Dendritic cell treated with granulocyte-macrophage colony-stimulating factor and Interleukin-4, amounts not matched to agents 40 ng/mL and 50 ng/mL, for 4 days (primary cell): Measurements from ENCODE around the gene TSPEAR.
"Not testable (repeated sequence)": the region's sequence is repeated elsewhere in the genome, so short reads cannot be mapped to it uniquely, and the experiment has no call there.

Source experiments
- H3K27ac Mint-ChIP-seq: one replicate; pipeline ENCODE4 v1.8.0; 2022; ENCODE audit warnings: mild to moderate bottlenecking, mixed read lengths
- H3K27me3 Mint-ChIP-seq: one replicate; pipeline ENCODE4 v1.8.0; 2022; ENCODE audit warnings: mild to moderate bottlenecking, mixed read lengths
- H3K36me3 Mint-ChIP-seq: one replicate; pipeline ENCODE4 v1.8.0; 2022; ENCODE audit warnings: low read depth, mixed read lengths
- H3K4me1 Mint-ChIP-seq: one replicate; pipeline ENCODE4 v1.8.0; 2022; ENCODE audit warnings: low read depth, mixed read lengths
- H3K4me3 Mint-ChIP-seq: one replicate; pipeline ENCODE4 v1.8.0; 2022; ENCODE audit warnings: mild to moderate bottlenecking, moderate library complexity, mixed read lengths
- H3K9me3 Mint-ChIP-seq: one replicate; pipeline ENCODE4 v1.8.0; 2022; ENCODE audit warnings: mixed read lengths
- intact Hi-C: fragments of 100-400 bp; cut with micrococcal nuclease; formaldehyde crosslinking; loops from one replicate; pipeline ENCODE4 v1.15.0; 2022

TSPEAR gene

DNA sequence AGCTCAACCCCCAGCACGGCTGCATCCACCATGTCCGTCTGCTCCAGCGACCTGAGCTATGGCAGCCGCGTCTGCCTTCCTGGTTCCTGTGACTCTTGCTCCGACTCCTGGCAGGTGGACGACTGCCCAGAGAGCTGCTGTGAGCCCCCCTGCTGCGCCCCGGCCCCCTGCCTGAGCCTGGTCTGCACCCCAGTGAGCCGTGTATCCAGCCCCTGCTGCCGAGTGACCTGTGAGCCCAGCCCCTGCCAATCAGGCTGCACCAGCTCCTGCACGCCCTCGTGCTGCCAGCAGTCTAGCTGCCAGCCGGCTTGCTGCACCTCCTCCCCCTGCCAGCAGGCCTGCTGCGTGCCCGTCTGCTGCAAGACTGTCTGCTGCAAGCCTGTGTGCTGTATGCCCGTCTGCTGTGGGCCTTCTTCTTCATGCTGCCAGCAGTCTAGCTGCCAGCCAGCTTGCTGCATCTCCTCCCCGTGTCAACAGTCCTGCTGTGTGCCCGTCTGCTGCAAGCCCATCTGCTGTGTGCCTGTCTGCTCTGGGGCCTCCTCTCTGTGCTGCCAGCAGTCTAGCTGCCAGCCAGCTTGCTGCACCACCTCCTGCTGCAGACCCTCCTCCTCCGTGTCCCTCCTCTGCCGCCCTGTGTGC lies 14.1 kb downstream of the TSPEAR start, which contains the start of gene KRTAP10-12:
Gene KRTAP10-12, plus strand, starts transcription at position 1 of the 639 bp plus-strand sequence. Its CDS starts 30 bp downstream, at position 31.
- peaks cover 18% of the 10 kb centered on the region for H3K9me3 Mint-ChIP-seq
- H3K27ac Mint-ChIP-seq, H3K36me3 Mint-ChIP-seq, H3K4me3 Mint-ChIP-seq, intact Hi-C loops, H3K4me1 Mint-ChIP-seq: not testable (repeated sequence)
- H3K27me3 Mint-ChIP-seq = peaks cover 69% of the 10 kb centered on the region

DNA sequence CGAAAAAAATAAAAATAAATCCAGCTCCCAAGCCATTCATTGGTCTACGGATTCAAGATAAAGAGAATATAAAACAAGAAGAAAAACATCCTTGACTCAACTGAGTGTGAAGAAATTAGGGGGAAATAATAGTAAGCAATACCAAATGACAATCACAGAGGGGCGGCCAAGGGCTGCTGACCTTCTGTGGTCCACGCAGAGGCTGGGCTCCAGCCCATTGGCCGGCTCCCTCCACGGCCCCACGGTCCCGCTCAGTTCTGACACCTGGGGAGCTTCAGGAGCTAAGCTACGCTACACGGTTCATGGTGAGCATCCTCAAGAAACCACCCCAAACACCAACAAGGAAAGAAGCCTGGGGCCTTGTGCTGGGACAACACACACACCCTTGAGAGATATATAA lies 14.8 kb downstream of the TSPEAR start:
- Mint-ChIP-seq H3K27me3 (peaks cover 64% of the 10 kb centered on the region), H3K27ac (no peak overlapping the region), H3K4me1 (no peaks in the 10 kb centered on the region), H3K9me3 (peaks cover 18% of the 10 kb centered on the region), H3K4me3 (no peak overlapping the region), H3K36me3 (no peaks in the 10 kb centered on the region)
- intact Hi-C loops = no loop called here

DNA sequence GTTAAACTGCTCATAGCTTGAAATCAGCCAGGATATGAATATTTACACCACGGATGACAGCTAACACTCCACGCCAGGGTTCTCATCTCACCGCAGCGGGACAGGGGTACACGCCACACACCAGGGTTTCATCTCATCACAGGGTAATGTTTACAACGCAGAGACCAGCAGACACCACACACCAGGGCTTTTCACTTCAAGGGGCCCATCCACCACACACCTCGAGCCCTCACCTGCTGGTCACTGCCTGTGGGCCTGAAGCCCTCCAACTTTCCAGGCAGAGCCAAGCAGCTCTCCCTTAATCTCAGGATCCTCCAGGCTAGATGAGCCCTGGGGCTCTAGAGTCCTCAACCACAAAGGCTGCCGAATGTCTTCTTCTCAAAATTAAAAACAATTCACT lies 15.7 kb downstream of the TSPEAR start:
- Mint-ChIP-seq H3K4me3 (no peak overlapping the region), H3K27me3 (peaks cover 57% of the 10 kb centered on the region), H3K27ac (no peak overlapping the region), H3K9me3 (peaks cover 18% of the 10 kb centered on the region), H3K4me1 (no peaks in the 10 kb centered on the region), H3K36me3 (no peaks in the 10 kb centered on the region)
- intact Hi-C loops = no loop called here

DNA sequence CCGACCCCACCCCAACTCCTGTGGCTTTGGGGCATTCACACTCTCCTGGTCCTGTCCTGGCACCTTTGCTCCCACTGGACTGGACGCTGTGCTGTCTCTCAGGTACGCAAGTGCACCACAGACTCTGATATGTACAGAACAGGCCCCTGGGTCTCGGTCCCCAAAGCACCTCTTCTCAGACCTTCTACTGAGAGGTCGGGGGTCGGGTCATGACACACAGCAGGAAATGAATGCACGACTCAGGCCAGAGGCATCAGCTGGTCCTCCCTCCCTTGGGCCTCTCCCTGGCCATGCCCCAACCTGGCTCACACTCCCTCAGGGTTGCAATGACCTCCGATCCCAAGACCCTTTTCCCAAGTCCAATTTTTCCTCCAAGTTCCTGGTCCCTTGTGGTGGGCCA lies 16.2 kb downstream of the TSPEAR start:
- Mint-ChIP-seq H3K4me1 (no peaks in the 10 kb centered on the region), H3K4me3 (no peak overlapping the region), H3K36me3 (no peaks in the 10 kb centered on the region), H3K27me3 (peaks cover 56% of the 10 kb centered on the region), H3K27ac (no peak overlapping the region), H3K9me3 (peaks cover 18% of the 10 kb centered on the region)
- intact Hi-C loops = no loop called here

DNA sequence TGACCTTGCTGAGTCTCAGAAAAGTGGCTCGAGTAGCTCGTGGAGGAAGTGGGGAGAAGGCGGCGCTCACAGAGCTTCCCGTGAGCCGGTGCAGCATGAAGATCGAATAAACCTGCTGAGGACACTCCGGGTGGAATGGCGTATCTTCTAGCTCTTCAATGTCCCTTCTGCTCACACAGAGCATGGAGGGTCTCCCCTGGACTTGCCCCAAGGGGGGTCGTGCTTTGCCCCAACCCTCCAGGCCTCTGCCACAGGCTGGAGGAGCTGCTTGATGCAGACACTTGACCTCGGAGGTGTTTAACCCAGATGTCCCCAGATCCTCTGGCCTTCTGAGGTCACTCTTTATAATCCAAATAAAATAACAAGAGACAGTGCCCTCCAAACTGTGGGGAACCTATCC lies 16.6 kb downstream of the TSPEAR start:
- intact Hi-C loops = no loop called here
- Mint-ChIP-seq H3K27me3 (peaks cover 56% of the 10 kb centered on the region), H3K4me3 (no peak overlapping the region), H3K9me3 (peaks cover 18% of the 10 kb centered on the region), H3K36me3 (no peaks in the 10 kb centered on the region), H3K4me1 (no peaks in the 10 kb centered on the region), H3K27ac (no peak overlapping the region)

DNA sequence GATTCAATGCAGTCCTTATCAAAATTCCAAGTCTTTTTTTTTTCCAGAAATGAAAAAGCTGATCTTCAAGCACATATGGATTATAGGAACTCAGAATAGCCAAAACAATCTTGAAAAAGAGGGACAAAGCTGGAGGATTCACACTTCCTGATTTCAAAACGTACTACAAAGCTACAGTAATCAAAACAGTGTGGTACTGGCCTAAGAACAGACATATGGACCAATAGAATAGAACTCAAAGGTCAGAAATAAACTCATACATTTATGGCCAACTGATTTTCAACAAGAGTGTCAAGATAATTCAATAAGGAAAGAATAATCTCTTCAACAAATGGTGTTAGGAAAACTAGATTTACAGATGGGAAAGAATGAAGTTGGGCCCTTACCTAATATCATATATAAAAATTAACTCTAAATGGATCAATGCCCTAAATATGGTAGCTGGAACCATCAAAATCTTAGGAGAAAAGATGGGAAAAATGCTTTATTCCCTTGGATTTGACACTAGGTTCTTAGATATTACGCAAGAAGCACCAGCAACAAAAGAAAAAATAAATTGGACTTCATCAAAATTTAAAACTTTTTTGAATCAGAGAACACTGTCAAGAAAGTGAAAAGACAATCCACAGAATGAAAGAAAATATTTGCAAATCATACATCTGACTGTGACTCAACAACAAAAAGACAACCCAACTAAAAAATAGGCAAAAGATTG lies 18.4 kb downstream of the TSPEAR start:
- peaks cover 42% of the 10 kb centered on the region for H3K27me3 Mint-ChIP-seq
- no peaks in the 10 kb centered on the region for H3K36me3 Mint-ChIP-seq
- no peak overlapping the region for H3K4me3 Mint-ChIP-seq
- H3K27ac Mint-ChIP-seq = no peak overlapping the region
- intact Hi-C loops = no loop called here
- no peaks in the 10 kb centered on the region for H3K4me1 Mint-ChIP-seq
- peaks cover 18% of the 10 kb centered on the region for H3K9me3 Mint-ChIP-seq

DNA sequence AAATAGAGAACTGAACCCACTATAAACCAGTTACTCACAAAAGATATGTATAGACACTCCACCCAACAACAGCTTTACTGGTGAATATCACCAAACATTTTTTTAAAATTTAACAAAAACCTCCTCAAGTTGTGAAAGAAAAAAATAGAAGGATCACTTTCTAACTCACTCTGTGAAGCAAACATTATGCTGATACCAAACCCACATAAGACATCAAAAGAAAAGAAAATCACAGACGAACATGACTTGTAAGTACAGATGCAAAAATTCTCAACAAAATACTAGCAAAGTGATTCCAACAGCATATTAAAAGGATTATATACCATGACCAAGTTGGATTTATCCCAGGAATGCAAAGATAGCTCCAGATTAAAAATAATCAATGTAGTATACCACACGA lies 19.7 kb downstream of the TSPEAR start:
- no peak overlapping the region for H3K4me3 Mint-ChIP-seq
- H3K9me3 Mint-ChIP-seq = peaks cover 18% of the 10 kb centered on the region
- intact Hi-C loops = no loop called here
- H3K27me3 Mint-ChIP-seq = peaks cover 37% of the 10 kb centered on the region
- H3K4me1 Mint-ChIP-seq = no peaks in the 10 kb centered on the region
- H3K36me3 Mint-ChIP-seq = no peaks in the 10 kb centered on the region
- H3K27ac Mint-ChIP-seq = no peak overlapping the region

DNA sequence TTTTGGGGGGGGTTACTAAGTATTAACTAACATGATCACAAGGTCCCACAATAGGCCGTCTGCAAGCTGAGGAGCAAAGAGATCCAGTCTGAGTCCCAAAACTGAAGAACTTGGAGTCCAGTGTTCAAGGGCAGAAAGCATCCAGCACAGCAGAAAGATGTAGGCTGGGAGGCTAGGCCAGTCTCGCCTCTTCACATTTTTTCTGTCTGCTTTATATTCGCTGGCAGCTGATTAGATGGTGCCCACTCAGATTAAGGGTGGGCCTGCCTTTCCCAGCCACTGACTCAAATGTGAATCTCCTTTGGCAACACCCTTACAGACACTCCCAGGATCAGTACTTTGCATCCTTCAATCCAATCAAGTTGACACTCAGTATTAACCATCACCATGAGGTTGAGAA lies 21.6 kb downstream of the TSPEAR start:
- intact Hi-C loops, H3K36me3 Mint-ChIP-seq, H3K4me3 Mint-ChIP-seq, H3K27ac Mint-ChIP-seq, H3K4me1 Mint-ChIP-seq: not testable (repeated sequence)
- Mint-ChIP-seq H3K27me3 (peaks cover 25% of the 10 kb centered on the region), H3K9me3 (peaks cover 18% of the 10 kb centered on the region)

DNA sequence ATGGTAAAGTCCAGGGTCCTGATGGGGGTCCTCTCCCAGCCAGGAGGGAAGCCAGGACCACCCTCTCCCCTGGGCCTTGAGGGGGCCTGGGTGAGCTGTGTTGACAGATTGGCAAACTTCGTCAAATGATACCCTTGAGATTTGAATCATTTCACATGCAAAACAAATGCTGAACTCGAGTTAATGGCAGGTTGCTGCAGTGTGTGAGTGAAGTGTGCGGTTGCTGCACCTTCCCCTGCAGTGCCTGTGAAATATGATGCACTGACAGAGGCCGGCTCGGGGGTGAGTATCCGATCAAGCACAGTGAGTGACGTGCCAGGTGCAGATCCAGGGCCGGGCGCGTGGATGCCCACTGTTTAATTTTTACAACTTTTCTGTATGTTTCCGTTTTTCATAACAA lies 23.7 kb downstream of the TSPEAR start:
- H3K4me1 Mint-ChIP-seq = no peaks in the 10 kb centered on the region
- H3K36me3 Mint-ChIP-seq = no peaks in the 10 kb centered on the region
- H3K4me3 Mint-ChIP-seq = no peak overlapping the region
- H3K9me3 Mint-ChIP-seq = peaks cover 3% of the 10 kb centered on the region
- no peak overlapping the region for H3K27ac Mint-ChIP-seq
- H3K27me3 Mint-ChIP-seq = peaks cover 22% of the 10 kb centered on the region
- intact Hi-C loops = no loop called here

DNA sequence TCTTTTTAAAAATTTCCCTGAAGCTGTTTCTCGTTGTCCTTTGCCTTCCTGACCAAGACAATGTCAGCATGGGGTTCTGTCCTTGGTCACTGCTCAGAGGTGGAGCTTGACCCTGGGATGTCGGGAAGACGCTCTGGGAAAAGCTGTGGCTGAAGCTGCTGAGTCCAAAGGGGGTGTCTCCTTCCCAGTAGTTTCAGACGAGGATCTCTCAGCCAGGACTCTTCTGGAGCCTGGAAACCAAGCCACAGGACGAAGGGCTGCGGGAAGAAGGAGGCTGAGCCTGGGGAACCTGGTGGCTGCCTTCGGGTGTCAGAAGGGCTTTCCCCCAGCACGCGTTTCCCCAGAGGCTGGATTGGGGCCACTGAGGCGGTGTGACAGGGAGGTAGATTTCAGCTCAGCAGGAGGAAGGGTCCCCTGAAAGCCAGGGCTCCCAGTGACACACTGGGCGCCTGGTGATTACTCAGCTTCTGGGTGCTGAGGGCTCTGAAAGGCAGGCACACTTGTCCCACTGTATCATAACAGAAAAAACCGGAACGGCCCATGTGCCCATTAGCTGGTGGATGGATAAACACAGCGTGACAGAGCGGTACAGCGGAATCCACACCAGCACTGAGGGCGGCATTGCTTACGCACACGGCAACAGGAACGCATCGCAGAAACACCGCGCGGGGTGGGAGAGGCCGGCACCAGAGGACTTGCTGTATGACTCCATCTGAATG lies 24.4 kb downstream of the TSPEAR start:
- Mint-ChIP-seq H3K27me3 (peaks cover 23% of the 10 kb centered on the region), H3K4me1 (no peaks in the 10 kb centered on the region), H3K27ac (no peak overlapping the region), H3K36me3 (no peaks in the 10 kb centered on the region), H3K9me3 (no peaks in the 10 kb centered on the region), H3K4me3 (no peak overlapping the region)
- intact Hi-C loops = no loop called here

DNA sequence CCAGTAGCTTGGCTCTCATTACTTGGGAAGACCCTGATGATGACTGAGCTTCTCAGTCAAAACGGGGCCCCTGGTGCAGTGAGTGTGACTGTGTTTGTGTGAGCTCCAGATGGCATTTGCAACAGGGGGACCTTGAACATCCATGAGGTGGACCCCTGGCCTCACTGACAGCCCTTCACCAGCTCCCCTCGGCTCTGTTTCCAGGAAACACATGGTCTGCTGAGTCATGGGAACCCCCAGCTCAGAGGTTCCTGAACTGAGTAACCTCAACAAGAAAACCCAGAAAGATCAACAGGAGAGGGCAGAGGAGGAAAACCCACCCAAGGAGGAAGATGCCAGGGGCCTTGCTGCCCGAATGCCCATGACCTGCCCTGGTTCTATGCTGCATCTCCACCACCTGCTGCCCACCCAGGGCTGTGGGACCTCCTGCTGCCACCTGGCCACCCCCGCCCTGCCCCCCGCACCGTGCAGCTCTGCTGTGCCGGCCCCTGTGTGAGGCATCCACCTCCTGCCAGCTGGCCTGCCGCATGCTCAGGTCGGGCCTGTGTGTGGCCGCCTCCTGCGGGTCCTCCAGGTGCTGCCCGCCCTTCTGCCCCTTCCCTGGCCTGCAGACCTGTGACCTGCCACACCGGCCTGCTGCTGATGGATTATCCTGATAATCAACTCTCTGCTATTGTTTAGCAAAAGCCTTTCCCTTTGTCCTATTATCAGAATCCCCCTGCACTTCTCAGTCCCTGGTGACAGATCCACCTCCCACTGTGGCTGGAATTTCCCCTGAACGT lies 25.2 kb downstream of the TSPEAR start:
- Mint-ChIP-seq H3K9me3 (no peaks in the 10 kb centered on the region), H3K4me3 (no peak overlapping the region), H3K27ac (no peak overlapping the region), H3K36me3 (no peaks in the 10 kb centered on the region), H3K4me1 (no peaks in the 10 kb centered on the region), H3K27me3 (peaks cover 27% of the 10 kb centered on the region)
- intact Hi-C loops = no loop called here

DNA sequence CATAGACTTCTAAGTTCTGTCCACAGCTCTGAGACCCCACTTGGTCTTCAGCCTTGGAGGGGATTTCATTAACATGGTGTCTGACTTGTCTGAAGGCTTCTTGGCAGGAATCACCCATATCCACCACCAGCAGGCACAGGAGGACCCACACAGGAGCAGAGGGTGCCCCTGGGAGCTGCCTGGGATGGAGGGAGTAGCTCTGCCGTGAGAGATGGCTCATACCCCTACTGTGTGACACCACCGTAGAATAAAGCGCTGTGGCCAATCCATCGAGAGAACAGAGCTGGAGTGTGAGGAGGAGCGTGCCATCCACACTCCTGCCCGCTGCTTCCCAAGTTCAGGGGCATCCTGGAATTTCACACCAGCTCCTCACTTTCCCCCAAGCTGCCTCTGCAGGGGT lies 26.3 kb downstream of the TSPEAR start:
- H3K27me3 Mint-ChIP-seq = peaks cover 23% of the 10 kb centered on the region
- H3K9me3 Mint-ChIP-seq, H3K36me3 Mint-ChIP-seq, intact Hi-C loops, H3K27ac Mint-ChIP-seq, H3K4me1 Mint-ChIP-seq, H3K4me3 Mint-ChIP-seq: not testable (repeated sequence)

DNA sequence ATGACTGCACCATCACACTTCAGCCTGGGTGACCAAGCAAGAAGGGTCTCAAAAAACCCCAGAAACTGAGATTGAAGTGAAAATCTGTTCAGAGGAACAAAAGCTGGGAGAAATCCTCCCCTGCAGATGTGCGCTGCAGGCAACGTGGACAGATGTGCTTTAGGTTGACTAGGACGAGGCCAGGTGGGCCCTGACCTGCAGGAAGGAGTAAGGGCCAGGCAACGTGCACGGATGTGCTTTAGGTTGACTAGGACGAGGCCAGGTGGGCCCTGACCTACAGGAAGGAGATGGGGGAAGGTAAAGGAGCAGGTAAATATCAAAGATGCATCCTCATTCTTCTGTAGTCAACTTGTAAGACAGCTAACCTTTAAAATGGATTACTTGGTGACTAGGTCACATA lies 26.9 kb downstream of the TSPEAR start:
- no peak overlapping the region for H3K4me3 Mint-ChIP-seq
- peaks cover 24% of the 10 kb centered on the region for H3K27me3 Mint-ChIP-seq
- no peak overlapping the region for H3K27ac Mint-ChIP-seq
- H3K9me3 Mint-ChIP-seq = no peaks in the 10 kb centered on the region
- no peaks in the 10 kb centered on the region for H3K4me1 Mint-ChIP-seq
- intact Hi-C loops = no loop called here
- H3K36me3 Mint-ChIP-seq = no peaks in the 10 kb centered on the region

DNA sequence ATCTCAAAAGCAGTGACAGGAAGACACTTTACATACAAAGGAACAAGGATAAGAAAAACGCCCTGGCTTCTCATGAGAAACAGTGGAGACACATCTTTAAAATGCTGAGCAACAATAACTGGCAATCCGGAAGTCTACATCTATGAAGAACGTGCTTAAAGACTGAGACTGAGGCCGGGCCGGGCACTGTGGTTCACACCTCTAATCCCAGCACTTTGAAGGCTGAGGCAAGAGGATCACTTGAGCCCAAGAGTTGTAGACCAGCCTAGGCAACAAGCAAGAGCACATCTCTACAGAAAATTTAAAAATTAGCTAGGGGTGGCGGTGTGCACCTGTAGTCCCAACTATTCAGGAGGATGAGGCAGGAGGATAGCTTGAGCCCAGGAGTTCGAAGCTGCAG lies 27.3 kb downstream of the TSPEAR start:
- Mint-ChIP-seq H3K27me3 (peaks cover 24% of the 10 kb centered on the region), H3K4me1 (no peaks in the 10 kb centered on the region), H3K4me3 (no peak overlapping the region), H3K9me3 (no peaks in the 10 kb centered on the region), H3K27ac (no peak overlapping the region), H3K36me3 (no peaks in the 10 kb centered on the region)
- intact Hi-C loops = no loop called here
